Endothelial cell of umbilical vein (primary cell): ENCODE results near the gene LRP1B. TPM values are rescaled to one million over a fixed set of nuclear protein-coding genes. Genes with fewer than 3 reads are reported as not detected.

Source experiments
- BruUV-seq: library from RNA; stranded (reverse); fragments of 400-500 nt; replicated peaks from 2 replicates; lab custom pipeline; 2021; lab: Mats Ljungman, UMichigan
- CTCF ChIA-PET: fragments of 300-600, 350-600 bp; sonication (Branson Sonifier 250); formaldehyde crosslinking; loops from one replicate; lab custom pipeline; 2021; ENCODE audit warnings: antibody characterized with exemption, inconsistent platforms; lab: Charles Lee
- POLR2A ChIA-PET: fragments of 300-600, 350-600 bp; sonication (Branson Sonifier 250); formaldehyde crosslinking; loops from one replicate; lab custom pipeline; 2021; ENCODE audit warnings: antibody characterized with exemption, inconsistent platforms; lab: Charles Lee
- DNase-seq: peaks from one replicate; pipeline ENCODE4 v3.0.0-alpha.2; 2011; ENCODE audit warnings: low read depth, low spot score
- FAIRE-seq: peaks from 2 replicates; lab custom pipeline; 2011; peaks lifted over from hg19 to GRCh38; lab: Jason Lieb, UNC
- H2AFZ ChIP-seq: 2 replicates; pipeline ENCODE4 v1.6.0; 2012; ENCODE audit warnings: low read depth, low read length, control low read depth, inconsistent platforms
- H3K27ac ChIP-seq: 2 replicates; pipeline ENCODE4 v1.5.1; 2011; ENCODE audit warnings: low read depth, mild to moderate bottlenecking, control low read depth, low read length, moderate library complexity; ENCODE audit not compliant: insufficient read depth
- H3K27me3 ChIP-seq, 2 experiments: 2 replicates each; pipeline versions ENCODE4 v1.6.0 to v1.6.1; 2011; ENCODE audit warnings: low read length in 2 of 2, mixed read lengths in 1 of 2; ENCODE audit not compliant: control insufficient read depth in 2 of 2, insufficient read depth in 2 of 2
- H3K36me3 ChIP-seq, 2 experiments: 2 replicates in 1 of 2; 3 replicates in 1 of 2; pipeline ENCODE4 v1.5.1; 2011; ENCODE audit warnings: low read length in 2 of 2, mild to moderate bottlenecking in 1 of 2, moderate library complexity in 1 of 2; ENCODE audit not compliant: control insufficient read depth in 2 of 2, insufficient read depth in 2 of 2; ENCODE audit errors: extremely low read depth in 1 of 2
- H3K4me1 ChIP-seq: 3 replicates; pipeline ENCODE4 v1.5.1; 2011; ENCODE audit warnings: mild to moderate bottlenecking, low read length; ENCODE audit not compliant: control insufficient read depth, insufficient read depth; ENCODE audit errors: extremely low read depth
- H3K4me2 ChIP-seq: 2 replicates; pipeline ENCODE4 v1.6.1; 2011; ENCODE audit warnings: low read length, control low read depth, mixed read lengths; ENCODE audit not compliant: insufficient read depth
- H3K4me3 ChIP-seq, 3 experiments: fragments of 200-600 bp in 1 of 3; sonication (generic), shearing (Covaris generic) in 1 of 3; replicated peaks in 1 of 3; 2 replicates each; pipeline ENCODE4 v1.5.1; 2011 to 2016; ENCODE audit warnings: control low read depth in 3 of 3, low read length in 3 of 3, mild to moderate bottlenecking in 2 of 3, inconsistent platforms in 1 of 3, low read depth in 1 of 3, moderate library complexity in 1 of 3; ENCODE audit not compliant: insufficient read depth in 1 of 3
- H3K79me2 ChIP-seq: 2 replicates; pipeline ENCODE4 v1.6.0; 2012; ENCODE audit warnings: low read length, inconsistent platforms; ENCODE audit not compliant: control insufficient read depth, insufficient read depth
- H3K9ac ChIP-seq: replicated peaks from 2 replicates; pipeline ENCODE3; 2011; ENCODE audit warnings: low read length, control low read depth; ENCODE audit not compliant: insufficient read depth; ENCODE audit errors: extremely low read depth
- H3K9me1 ChIP-seq: replicated peaks from 3 replicates; pipeline ENCODE4 v1.6.0; 2011; ENCODE audit warnings: mild to moderate bottlenecking, low read length; ENCODE audit not compliant: control insufficient read depth, insufficient read depth; ENCODE audit errors: extremely low read depth
- H3K9me3 ChIP-seq: replicated peaks from 2 replicates; pipeline ENCODE4 v1.5.1; 2012; ENCODE audit warnings: low read length, inconsistent platforms; ENCODE audit not compliant: control insufficient read depth, insufficient read depth
- H4K20me1 ChIP-seq: replicated peaks from 2 replicates; pipeline ENCODE3; 2011; ENCODE audit warnings: mild to moderate bottlenecking, low read length; ENCODE audit not compliant: control insufficient read depth, insufficient read depth; ENCODE audit errors: extremely low read depth
- CTCF ChIP-seq, 2 donors: IDR thresholded peaks; 1 replicate in 1 of 2; 2 replicates in 1 of 2; pipeline ENCODE4 v1.5.1; 2011; ENCODE audit warnings: low read length in 2 of 2, mild to moderate bottlenecking in 2 of 2, moderate library complexity in 2 of 2, control low read depth in 1 of 2, inconsistent platforms in 1 of 2, low read depth in 1 of 2; ENCODE audit not compliant: insufficient read depth in 1 of 2; ENCODE audit errors: extremely low read depth in 1 of 2
- EZH2 ChIP-seq: IDR thresholded peaks from 2 replicates; pipeline ENCODE4 v1.6.1; 2012; ENCODE audit warnings: borderline replicate concordance, low read depth, mild to moderate bottlenecking, moderate library complexity, low read length, inconsistent platforms; ENCODE audit not compliant: severe bottlenecking
- FOS ChIP-seq: IDR thresholded peaks from 2 replicates; pipeline ENCODE4 v1.6.1; 2011; ENCODE audit warnings: mild to moderate bottlenecking, low read length, moderate library complexity, borderline replicate concordance; ENCODE audit not compliant: insufficient read depth
- GATA2 ChIP-seq: IDR thresholded peaks from 2 replicates; pipeline ENCODE4 v1.7.0; 2011; ENCODE audit warnings: low read depth, mild to moderate bottlenecking, moderate library complexity, mixed read lengths, low read length; ENCODE audit not compliant: insufficient read length, insufficient read depth
- JUN ChIP-seq: IDR thresholded peaks from 2 replicates; pipeline ENCODE4 v1.6.1; 2011; ENCODE audit warnings: borderline replicate concordance, low read depth; ENCODE audit not compliant: insufficient read length, insufficient read depth
- MAX ChIP-seq: IDR thresholded peaks from 2 replicates; pipeline ENCODE4 v1.6.1; 2011; ENCODE audit not compliant: insufficient read depth, insufficient read length
- MYC ChIP-seq: IDR thresholded peaks from one replicate; pipeline ENCODE4 v1.6.1; 2011; ENCODE audit warnings: mild to moderate bottlenecking, low read depth, low read length
- POLR2A ChIP-seq: IDR thresholded peaks from 2 replicates; pipeline ENCODE4 v1.6.1; 2012; ENCODE audit warnings: low read depth, mild to moderate bottlenecking, control low read depth, low read length
- POLR2AphosphoS5 ChIP-seq: IDR thresholded peaks from 2 replicates; pipeline ENCODE4 v1.6.1; 2012; ENCODE audit warnings: low read depth, mild to moderate bottlenecking, control low read depth, low read length, moderate library complexity; ENCODE audit not compliant: insufficient read depth
- dilution Hi-C: fragments of 300-500 bp; cut with MboI; formaldehyde crosslinking; loops from one replicate; pipeline ENCODE4 v1.15.0; 2019; ENCODE audit warnings: low sequenced_read_pairs; ENCODE audit not compliant: extremely low pct_ligation_motif_present
- intact Hi-C: fragments of 100-400 bp; cut with micrococcal nuclease; formaldehyde crosslinking; loops from one replicate; pipeline ENCODE4 v1.10.0; 2022
- polyA plus RNA-seq, 4 experiments: library from polyadenylated mRNA; depleted of rRNA in 3 of 4; stranded (reverse) in 3 of 4; unstranded in 1 of 4; fragments of >200 nt; gene quantifications; 2 replicates each; pipeline versions ENCODE4 v1.2.1 to v1.2.3, GENCODE V29; 2011 to 2012; ENCODE audit warnings: missing spikeins in 1 of 4
- total RNA-seq: library from RNA; stranded (reverse); gene quantifications from 2 replicates; pipeline ENCODE4 v1.2.3, GENCODE V29; 2021

Gene LRP1B
- total and polyA plus RNA-seq, 2 donors (not counting 3 experiments of a cell fraction or from before 2014, with no cell fraction given) = 0.03 to 0.07 TPM

- DNase-seq = no peak
- BruUV-seq = no TSS peak
- CTCF ChIA-PET = no interaction called here
Measured at GRCh38 chr2:140457483-140457882, 1673.3 kb downstream of the LRP1B start.

More at GRCh38 chr2:140457483-140457882, 1673.3 kb downstream of the LRP1B start:
- no peaks in the 10 kb centered on the region for H3K36me3 ChIP-seq
- H2AFZ ChIP-seq = no peak overlapping the region
- no peaks in the 10 kb centered on the region for H3K9me1 ChIP-seq
- no peaks in the 10 kb centered on the region for H3K4me1 ChIP-seq
- dilution Hi-C loops (no loop called here), intact Hi-C loops (no loop called here)
- no peaks in the 10 kb centered on the region for H4K20me1 ChIP-seq
- no peak for TF ChIP-seq MAX
- TF ChIP-seq GATA2 = no peak
- no peak for TF ChIP-seq JUN
- no peak for TF ChIP-seq POLR2AphosphoS5
- no peak for TF ChIP-seq FOS
- no peak for TF ChIP-seq CTCF (IDR thresholded peaks at IDR 0.05; ENCODE audit: extremely low read depth in 1 of 2, insufficient read depth in 1 of 2, low read depth in 1 of 2, low read length in 2 of 2)
- no peak for TF ChIP-seq MYC
- no peak for TF ChIP-seq POLR2A
- no peak for TF ChIP-seq EZH2
- H3K79me2 ChIP-seq = no peaks in the 10 kb centered on the region
- no peaks in the 10 kb centered on the region for H3K9me3 ChIP-seq
- H3K27me3 ChIP-seq = no peaks in the 10 kb centered on the region
- no peak overlapping the region for H3K27ac ChIP-seq
- POLR2A ChIA-PET = no interaction called here
- no peak overlapping the region for H3K9ac ChIP-seq
- FAIRE-seq = no peak
- H3K4me2 ChIP-seq = no peak overlapping the region
- no peak overlapping the region for H3K4me3 ChIP-seq
